ENCODE measurements around the gene TMEM222. TPM values are rescaled to one million over a fixed set of nuclear protein-coding genes. Genes with fewer than 3 reads are reported as not detected.

TMEM222 gene
- total and polyA plus RNA-seq, 10 of the 15 experiments (the other 5 are each of a cell fraction or from before 2014, with no cell fraction given): 3.8 to 43.5 (median 35.4) TPM

DNA sequence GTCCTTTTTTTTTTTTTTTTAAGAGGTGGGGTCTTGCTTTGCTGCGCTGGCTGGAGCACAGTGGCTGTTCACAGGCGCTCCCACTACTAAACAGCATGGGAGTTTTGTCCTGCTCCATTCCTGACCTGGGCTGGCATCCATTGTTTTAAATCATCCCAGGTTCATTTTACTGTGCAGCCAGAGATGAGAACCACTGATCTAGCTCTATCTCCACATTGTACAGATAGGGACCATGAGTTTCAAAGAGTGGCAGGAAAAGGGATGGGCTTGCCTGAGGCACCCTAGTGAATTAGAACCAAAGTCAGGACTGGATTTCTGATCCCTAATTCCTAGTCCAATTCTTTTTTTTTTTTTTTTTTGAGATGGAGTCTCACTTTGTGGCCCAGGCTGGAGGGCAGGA lies 7.2 kb upstream of the TMEM222 start:
- Histone ChIP-seq H3K4me2 (ENCODE audit: control insufficient read depth, insufficient read depth) (no peak overlapping the region), H2AFZ (ENCODE audit: control insufficient read depth, low read depth, low read length) (no peak overlapping the region), H4K20me1 (ENCODE audit: control insufficient read depth, insufficient read depth) (no peaks in the 10 kb centered on the region), H3K9me3 (replicated peaks; ENCODE audit: control insufficient read depth, insufficient read depth, low read length) (no peaks in the 10 kb centered on the region), H3K4me3 (no peak overlapping the region), H3K27ac (ENCODE audit: control insufficient read depth, insufficient read depth) (no peak overlapping the region), H3K4me1 (ENCODE audit: control insufficient read depth, insufficient read depth, low read length) (no peaks in the 10 kb centered on the region), H3K36me3 (ENCODE audit: control insufficient read depth in 2 of 2, insufficient read depth in 2 of 2, low read length in 1 of 2) (no peaks in the 10 kb centered on the region), H3K79me2 (ENCODE audit: control insufficient read depth, insufficient read depth, low read length) (no peaks in the 10 kb centered on the region), H3K27me3 (replicated peaks in 1 of 2; ENCODE audit: control insufficient read depth in 2 of 2, insufficient read depth in 2 of 2, low read length in 1 of 2) (no peaks in the 10 kb centered on the region; a peak in 1 of 4 replicates), H3K9ac (ENCODE audit: control insufficient read depth, insufficient read depth, low read length) (no peak overlapping the region)
- BruUV-seq (replicated peaks): no TSS peak
- ChIA-PET CTCF (interaction anchor here (1.0 to 3.3 kb wide), 3 partner anchors 15 to 81 kb away, joined by 3 to 27 read pairs (median 3); no protein-coding TSS in a partner anchor), POLR2A (interaction anchor here (0.7 kb wide), 1 partner anchor 1326 kb away, joined by 3 read pairs; no protein-coding TSS in a partner anchor), RAD21 (ENCODE audit: unreplicated experiment) (no interaction called here), SMC1A (ENCODE audit: uncharacterized antibody, unreplicated experiment) (no interaction called here)
- DNase-seq (ENCODE audit: low read depth, low spot score) (no peak), ATAC-seq (no peak), FAIRE-seq (no peak)
- in situ Hi-C loops (cut with MboI): no loop called here
- 0% methylated on average over 1 of the region's 2 CpGs for WGBS (ENCODE audit: insufficient coverage, insufficient replicate concordance, low lambda C conversion rate, missing lambda C conversion rate)
- intact Hi-C loops (cut with micrococcal nuclease; ENCODE audit: unreplicated experiment): no loop called here
- TF ChIP-seq FOS (IDR thresholded peaks at IDR 0.05; ENCODE audit: borderline replicate concordance, extremely low read depth, insufficient read length): no peak
- TF ChIP-seq, protein P1, sequence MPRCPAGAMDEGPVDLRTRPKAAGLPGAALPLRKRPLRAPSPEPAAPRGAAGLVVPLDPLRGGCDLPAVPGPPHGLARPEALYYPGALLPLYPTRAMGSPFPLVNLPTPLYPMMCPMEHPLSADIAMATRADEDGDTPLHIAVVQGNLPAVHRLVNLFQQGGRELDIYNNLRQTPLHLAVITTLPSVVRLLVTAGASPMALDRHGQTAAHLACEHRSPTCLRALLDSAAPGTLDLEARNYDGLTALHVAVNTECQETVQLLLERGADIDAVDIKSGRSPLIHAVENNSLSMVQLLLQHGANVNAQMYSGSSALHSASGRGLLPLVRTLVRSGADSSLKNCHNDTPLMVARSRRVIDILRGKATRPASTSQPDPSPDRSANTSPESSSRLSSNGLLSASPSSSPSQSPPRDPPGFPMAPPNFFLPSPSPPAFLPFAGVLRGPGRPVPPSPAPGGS (IDR thresholded peaks at IDR 0.05; ENCODE audit: borderline replicate concordance, insufficient read depth, low read depth, low read length, poor library complexity, severe bottlenecking): no peak
- no peak for TF ChIP-seq ATF7 (IDR thresholded peaks at IDR 0.05; ENCODE audit: low read depth)
- no peak for TF ChIP-seq RBBP5 (conservative IDR thresholded peaks at IDR 0.05)
- TF ChIP-seq SMAD5 (IDR thresholded peaks at IDR 0.05; ENCODE audit: low read depth): no peak
- no peak for TF ChIP-seq SREBF1 (IDR thresholded peaks at IDR 0.05; ENCODE audit: low read length)
- no peak for TF ChIP-seq WRNIP1 (IDR thresholded peaks at IDR 0.05; ENCODE audit: borderline replicate concordance, low read depth, low read length)
- TF ChIP-seq SREBF2 (IDR thresholded peaks at IDR 0.05; ENCODE audit: low read length): no peak
- no peak for TF ChIP-seq ZNF207 (IDR thresholded peaks at IDR 0.05; ENCODE audit: borderline replicate concordance)
- TF ChIP-seq BCL11A (IDR thresholded peaks at IDR 0.05; ENCODE audit: low read depth, low read length): no peak
- no peak for TF ChIP-seq EGR1 (IDR thresholded peaks at IDR 0.05; ENCODE audit: borderline replicate concordance in 1 of 2, low read depth in 2 of 2, low read length in 2 of 2)
- TF ChIP-seq NFIC (IDR thresholded peaks at IDR 0.05; ENCODE audit: low read depth, low read length): no peak
- no peak for TF ChIP-seq KLF5 (IDR thresholded peaks at IDR 0.05; ENCODE audit: partially characterized antibody)
- TF ChIP-seq, protein P2, sequence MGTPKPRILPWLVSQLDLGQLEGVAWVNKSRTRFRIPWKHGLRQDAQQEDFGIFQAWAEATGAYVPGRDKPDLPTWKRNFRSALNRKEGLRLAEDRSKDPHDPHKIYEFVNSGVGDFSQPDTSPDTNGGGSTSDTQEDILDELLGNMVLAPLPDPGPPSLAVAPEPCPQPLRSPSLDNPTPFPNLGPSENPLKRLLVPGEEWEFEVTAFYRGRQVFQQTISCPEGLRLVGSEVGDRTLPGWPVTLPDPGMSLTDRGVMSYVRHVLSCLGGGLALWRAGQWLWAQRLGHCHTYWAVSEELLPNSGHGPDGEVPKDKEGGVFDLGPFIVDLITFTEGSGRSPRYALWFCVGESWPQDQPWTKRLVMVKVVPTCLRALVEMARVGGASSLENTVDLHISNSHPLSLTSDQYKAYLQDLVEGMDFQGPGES (IDR thresholded peaks at IDR 0.05): no peak
- TF ChIP-seq, protein P3, sequence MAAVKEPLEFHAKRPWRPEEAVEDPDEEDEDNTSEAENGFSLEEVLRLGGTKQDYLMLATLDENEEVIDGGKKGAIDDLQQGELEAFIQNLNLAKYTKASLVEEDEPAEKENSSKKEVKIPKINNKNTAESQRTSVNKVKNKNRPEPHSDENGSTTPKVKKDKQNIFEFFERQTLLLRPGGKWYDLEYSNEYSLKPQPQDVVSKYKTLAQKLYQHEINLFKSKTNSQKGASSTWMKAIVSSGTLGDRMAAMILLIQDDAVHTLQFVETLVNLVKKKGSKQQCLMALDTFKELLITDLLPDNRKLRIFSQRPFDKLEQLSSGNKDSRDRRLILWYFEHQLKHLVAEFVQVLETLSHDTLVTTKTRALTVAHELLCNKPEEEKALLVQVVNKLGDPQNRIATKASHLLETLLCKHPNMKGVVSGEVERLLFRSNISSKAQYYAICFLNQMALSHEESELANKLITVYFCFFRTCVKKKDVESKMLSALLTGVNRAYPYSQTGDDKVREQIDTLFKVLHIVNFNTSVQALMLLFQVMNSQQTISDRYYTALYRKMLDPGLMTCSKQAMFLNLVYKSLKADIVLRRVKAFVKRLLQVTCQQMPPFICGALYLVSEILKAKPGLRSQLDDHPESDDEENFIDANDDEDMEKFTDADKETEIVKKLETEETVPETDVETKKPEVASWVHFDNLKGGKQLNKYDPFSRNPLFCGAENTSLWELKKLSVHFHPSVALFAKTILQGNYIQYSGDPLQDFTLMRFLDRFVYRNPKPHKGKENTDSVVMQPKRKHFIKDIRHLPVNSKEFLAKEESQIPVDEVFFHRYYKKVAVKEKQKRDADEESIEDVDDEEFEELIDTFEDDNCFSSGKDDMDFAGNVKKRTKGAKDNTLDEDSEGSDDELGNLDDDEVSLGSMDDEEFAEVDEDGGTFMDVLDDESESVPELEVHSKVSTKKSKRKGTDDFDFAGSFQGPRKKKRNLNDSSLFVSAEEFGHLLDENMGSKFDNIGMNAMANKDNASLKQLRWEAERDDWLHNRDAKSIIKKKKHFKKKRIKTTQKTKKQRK (IDR thresholded peaks at IDR 0.05; ENCODE audit: low read depth, low read length): no peak
- TF ChIP-seq EP300 (IDR thresholded peaks at IDR 0.05; ENCODE audit: borderline replicate concordance in 1 of 2, control insufficient read depth in 1 of 2, low read depth in 2 of 2, low read length in 2 of 2): no peak
- TF ChIP-seq, protein P4, sequence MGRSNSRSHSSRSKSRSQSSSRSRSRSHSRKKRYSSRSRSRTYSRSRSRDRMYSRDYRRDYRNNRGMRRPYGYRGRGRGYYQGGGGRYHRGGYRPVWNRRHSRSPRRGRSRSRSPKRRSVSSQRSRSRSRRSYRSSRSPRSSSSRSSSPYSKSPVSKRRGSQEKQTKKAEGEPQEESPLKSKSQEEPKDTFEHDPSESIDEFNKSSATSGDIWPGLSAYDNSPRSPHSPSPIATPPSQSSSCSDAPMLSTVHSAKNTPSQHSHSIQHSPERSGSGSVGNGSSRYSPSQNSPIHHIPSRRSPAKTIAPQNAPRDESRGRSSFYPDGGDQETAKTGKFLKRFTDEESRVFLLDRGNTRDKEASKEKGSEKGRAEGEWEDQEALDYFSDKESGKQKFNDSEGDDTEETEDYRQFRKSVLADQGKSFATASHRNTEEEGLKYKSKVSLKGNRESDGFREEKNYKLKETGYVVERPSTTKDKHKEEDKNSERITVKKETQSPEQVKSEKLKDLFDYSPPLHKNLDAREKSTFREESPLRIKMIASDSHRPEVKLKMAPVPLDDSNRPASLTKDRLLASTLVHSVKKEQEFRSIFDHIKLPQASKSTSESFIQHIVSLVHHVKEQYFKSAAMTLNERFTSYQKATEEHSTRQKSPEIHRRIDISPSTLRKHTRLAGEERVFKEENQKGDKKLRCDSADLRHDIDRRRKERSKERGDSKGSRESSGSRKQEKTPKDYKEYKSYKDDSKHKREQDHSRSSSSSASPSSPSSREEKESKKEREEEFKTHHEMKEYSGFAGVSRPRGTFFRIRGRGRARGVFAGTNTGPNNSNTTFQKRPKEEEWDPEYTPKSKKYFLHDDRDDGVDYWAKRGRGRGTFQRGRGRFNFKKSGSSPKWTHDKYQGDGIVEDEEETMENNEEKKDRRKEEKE (IDR thresholded peaks at IDR 0.05): no peak

All from GM12878 (cell line).